Measurements from ENCODE around the gene TMEM215.

TMEM215 gene

DNA sequence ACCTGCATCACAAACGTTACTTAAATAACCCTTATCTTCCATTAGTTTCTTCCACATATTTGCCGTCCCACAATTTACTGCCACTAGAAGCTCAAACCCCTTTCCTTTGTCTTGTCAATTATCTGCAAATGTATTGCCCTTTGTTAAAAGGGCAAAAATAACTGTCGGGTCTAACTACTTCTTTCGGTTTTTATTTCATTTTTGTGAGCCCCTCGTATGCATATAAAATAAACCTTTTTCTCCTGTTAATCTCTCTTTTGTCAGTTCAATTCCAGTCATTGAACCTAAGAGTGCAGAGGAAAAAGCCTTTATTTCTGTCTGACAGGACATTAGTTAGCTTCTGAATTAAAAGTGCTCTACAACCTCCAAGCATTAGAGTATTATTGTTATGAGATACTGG, 45.5 kb downstream of the TMEM215 start:
- no peak overlapping the region for H3K27ac ChIP-seq
- DNase-seq (ENCODE audit: low spot score): no peak
- H3K4me3 ChIP-seq: no peak overlapping the region
- TF ChIP-seq, protein P1, sequence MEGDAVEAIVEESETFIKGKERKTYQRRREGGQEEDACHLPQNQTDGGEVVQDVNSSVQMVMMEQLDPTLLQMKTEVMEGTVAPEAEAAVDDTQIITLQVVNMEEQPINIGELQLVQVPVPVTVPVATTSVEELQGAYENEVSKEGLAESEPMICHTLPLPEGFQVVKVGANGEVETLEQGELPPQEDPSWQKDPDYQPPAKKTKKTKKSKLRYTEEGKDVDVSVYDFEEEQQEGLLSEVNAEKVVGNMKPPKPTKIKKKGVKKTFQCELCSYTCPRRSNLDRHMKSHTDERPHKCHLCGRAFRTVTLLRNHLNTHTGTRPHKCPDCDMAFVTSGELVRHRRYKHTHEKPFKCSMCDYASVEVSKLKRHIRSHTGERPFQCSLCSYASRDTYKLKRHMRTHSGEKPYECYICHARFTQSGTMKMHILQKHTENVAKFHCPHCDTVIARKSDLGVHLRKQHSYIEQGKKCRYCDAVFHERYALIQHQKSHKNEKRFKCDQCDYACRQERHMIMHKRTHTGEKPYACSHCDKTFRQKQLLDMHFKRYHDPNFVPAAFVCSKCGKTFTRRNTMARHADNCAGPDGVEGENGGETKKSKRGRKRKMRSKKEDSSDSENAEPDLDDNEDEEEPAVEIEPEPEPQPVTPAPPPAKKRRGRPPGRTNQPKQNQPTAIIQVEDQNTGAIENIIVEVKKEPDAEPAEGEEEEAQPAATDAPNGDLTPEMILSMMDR (IDR thresholded peaks at IDR 0.05): no peak

DNA sequence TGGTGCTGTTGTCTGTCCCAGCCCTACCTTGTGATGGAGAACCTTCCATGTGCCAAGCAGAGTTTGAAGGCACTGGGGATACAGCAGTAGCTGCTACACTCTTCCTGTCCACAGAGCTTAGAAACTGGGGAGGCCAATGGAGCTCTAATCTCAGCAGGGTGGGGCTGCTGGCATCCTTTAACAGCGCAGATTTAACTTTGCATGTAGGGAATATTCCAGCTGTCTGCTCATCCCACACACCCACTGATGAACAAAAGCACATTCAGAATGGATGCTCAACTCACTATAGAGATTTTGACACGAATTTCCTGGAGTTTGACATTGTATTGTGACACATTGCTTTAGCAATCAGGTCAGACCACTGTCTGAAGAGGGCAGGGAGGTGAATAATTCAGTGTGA, 49.0 kb downstream of the TMEM215 start:
- no peak overlapping the region for H3K4me3 ChIP-seq
- no peak for DNase-seq (ENCODE audit: low spot score)
- TF ChIP-seq, protein P1 (IDR thresholded peaks at IDR 0.05): no peak
- H3K27ac ChIP-seq: no peak overlapping the region

Measured in coronary artery (tissue), 2 donors.